SU-DHL-6 (cell line): ENCODE data around the gene CHST9.

ENCODE experiments used
- EZH2phosphoT487 ChIP-seq: fragments of 200-600 bp; sonication (generic), shearing (Covaris generic); conservative IDR thresholded peaks from 2 replicates; pipeline ENCODE4 v1.6.1; 2018; ENCODE audit warnings: mild to moderate bottlenecking, antibody characterized with exemption, low read length, moderate library complexity, mixed read lengths
- TF ChIP-seq, protein P1 (sequence below): fragments of 200-600 bp; sonication (generic); IDR thresholded peaks from one replicate; pipeline ENCODE4 v1.5.1; 2017; ENCODE audit warnings: antibody characterized with exemption, mild to moderate bottlenecking, low read length, moderate library complexity; ENCODE audit not compliant: insufficient read depth, poor library complexity, severe bottlenecking

DNA sequence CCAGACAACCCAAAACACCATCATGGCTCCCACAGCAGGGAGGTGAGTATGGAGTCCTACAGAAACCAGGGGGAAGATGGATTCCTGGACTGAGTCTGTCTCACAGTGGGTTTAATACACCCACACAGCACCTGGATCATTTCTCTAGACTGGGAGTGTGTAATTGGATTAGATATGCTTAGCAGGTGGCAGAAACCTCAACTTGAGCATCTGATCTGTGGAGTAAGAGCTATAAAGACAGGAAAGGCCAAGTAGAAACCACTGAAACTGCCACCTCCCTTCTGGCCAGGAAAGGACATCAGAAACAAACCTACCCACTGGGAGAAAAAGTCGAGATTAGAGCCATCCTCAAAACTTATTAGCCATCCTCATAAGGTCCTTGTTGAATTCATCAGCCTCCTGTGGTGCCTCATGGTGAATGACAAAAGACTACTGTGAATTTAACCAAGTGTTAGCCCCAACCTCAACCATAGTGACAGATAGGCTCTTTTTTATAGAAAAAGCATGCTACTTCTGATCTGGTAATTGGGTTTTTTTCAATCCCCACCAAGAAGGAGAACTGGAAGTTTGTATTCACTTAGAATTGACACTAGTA lies 28.1 kb upstream of the CHST9 start:
- TF ChIP-seq EZH2phosphoT487: no peak
- TF ChIP-seq, protein P1, sequence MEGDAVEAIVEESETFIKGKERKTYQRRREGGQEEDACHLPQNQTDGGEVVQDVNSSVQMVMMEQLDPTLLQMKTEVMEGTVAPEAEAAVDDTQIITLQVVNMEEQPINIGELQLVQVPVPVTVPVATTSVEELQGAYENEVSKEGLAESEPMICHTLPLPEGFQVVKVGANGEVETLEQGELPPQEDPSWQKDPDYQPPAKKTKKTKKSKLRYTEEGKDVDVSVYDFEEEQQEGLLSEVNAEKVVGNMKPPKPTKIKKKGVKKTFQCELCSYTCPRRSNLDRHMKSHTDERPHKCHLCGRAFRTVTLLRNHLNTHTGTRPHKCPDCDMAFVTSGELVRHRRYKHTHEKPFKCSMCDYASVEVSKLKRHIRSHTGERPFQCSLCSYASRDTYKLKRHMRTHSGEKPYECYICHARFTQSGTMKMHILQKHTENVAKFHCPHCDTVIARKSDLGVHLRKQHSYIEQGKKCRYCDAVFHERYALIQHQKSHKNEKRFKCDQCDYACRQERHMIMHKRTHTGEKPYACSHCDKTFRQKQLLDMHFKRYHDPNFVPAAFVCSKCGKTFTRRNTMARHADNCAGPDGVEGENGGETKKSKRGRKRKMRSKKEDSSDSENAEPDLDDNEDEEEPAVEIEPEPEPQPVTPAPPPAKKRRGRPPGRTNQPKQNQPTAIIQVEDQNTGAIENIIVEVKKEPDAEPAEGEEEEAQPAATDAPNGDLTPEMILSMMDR: no peak
